Measurements from ENCODE around the gene SLC66A2.

GRCh38 chr18:79927607-79928562, 23.6 kb downstream of the SLC66A2 start:
- peak in 1 of 6 experiments; percentile 16 for TF ChIP-seq CTCF (IDR thresholded peaks at IDR 0.05)
- TF ChIP-seq POLR2A (IDR thresholded peaks at IDR 0.05) = peak in 1 of 2 donors; percentile 45
